GM23248 (cell line): Measurements from ENCODE around the gene BAHCC1. TPM values are rescaled to one million over a fixed set of nuclear protein-coding genes. Genes with fewer than 3 reads are reported as not detected.

Experiments used
- DNase-seq: peaks from one replicate; pipeline ENCODE4 v3.0.0-alpha.2; 2015
- H2AFZ ChIP-seq: fragments of 200-600 bp; sonication (generic); 2 replicates; pipeline ENCODE4 v1.6.1; 2016; ENCODE audit warnings: antibody characterized with exemption
- H3F3A ChIP-seq: fragments of 200-600 bp; sonication (generic); 2 replicates; pipeline ENCODE4 v1.6.1; 2016; ENCODE audit warnings: mild to moderate bottlenecking, antibody characterized with exemption, mixed run types; ENCODE audit not compliant: insufficient read depth
- H3K27ac ChIP-seq: fragments of 200-600 bp; sonication (generic); 2 replicates; pipeline ENCODE4 v1.5.1; 2016; ENCODE audit warnings: mild to moderate bottlenecking
- H3K27me3 ChIP-seq: fragments of 200-600 bp; sonication (generic); replicated peaks from 2 replicates; pipeline ENCODE4 v1.6.1; 2016; ENCODE audit warnings: mild to moderate bottlenecking; ENCODE audit not compliant: insufficient read depth
- H3K36me3 ChIP-seq: fragments of 200-600 bp; sonication (generic); 2 replicates; pipeline ENCODE4 v1.6.1; 2016; ENCODE audit warnings: low read depth, mild to moderate bottlenecking
- H3K4me1 ChIP-seq: fragments of 200-600 bp; sonication (generic); 2 replicates; pipeline ENCODE4 v1.6.1; 2016; ENCODE audit warnings: mild to moderate bottlenecking; ENCODE audit not compliant: insufficient read depth
- H3K4me2 ChIP-seq: fragments of 200-600 bp; sonication (generic); one replicate; pipeline ENCODE4 v1.6.1; 2016; ENCODE audit warnings: mild to moderate bottlenecking; ENCODE audit not compliant: unreplicated experiment
- H3K4me3 ChIP-seq: fragments of 200-600 bp; sonication (generic); 2 replicates; pipeline ENCODE4 v1.5.1; 2016; ENCODE audit warnings: mild to moderate bottlenecking
- H3K79me2 ChIP-seq: fragments of 200-600 bp; sonication (generic); 2 replicates; pipeline ENCODE4 v1.6.1; 2016; ENCODE audit warnings: mild to moderate bottlenecking; ENCODE audit not compliant: insufficient read depth
- H3K9ac ChIP-seq: fragments of 200-600 bp; sonication (generic); 2 replicates; pipeline ENCODE4 v1.6.1; 2016; ENCODE audit warnings: mild to moderate bottlenecking
- H3K9me2 ChIP-seq: fragments of 200-600 bp; sonication (generic); 2 replicates; pipeline ENCODE4 v1.6.1; 2016; ENCODE audit warnings: mixed run types, mild to moderate bottlenecking, moderate library complexity; ENCODE audit not compliant: insufficient read depth
- H3K9me3 ChIP-seq: fragments of 200-600 bp; sonication (generic); one replicate; pipeline ENCODE4 v1.6.1; 2017; ENCODE audit warnings: low read depth
- H4K20me1 ChIP-seq: fragments of 200-600 bp; sonication (generic); 2 replicates; pipeline ENCODE4 v1.6.0; 2016; ENCODE audit not compliant: insufficient read depth
- EZH2 ChIP-seq: fragments of 200-600 bp; sonication (generic); IDR thresholded peaks from 2 replicates; pipeline ENCODE4 v1.6.1; 2018; ENCODE audit warnings: antibody characterized with exemption, mild to moderate bottlenecking; ENCODE audit not compliant: insufficient read depth, poor library complexity, severe bottlenecking
- EZH2phosphoT487 ChIP-seq: fragments of 200-600 bp; sonication (generic); IDR thresholded peaks from 2 replicates; pipeline ENCODE4 v1.6.1; 2018; ENCODE audit warnings: antibody characterized with exemption, moderate library complexity, mild to moderate bottlenecking, low read depth; ENCODE audit not compliant: insufficient read depth
- WGBS, 2 experiments: methylation state at CpG; one replicate each; pipeline ENCODE4 v1.1.6; 2015 to 2017; ENCODE audit warnings: low lambda C conversion rate in 2 of 2, low coverage in 1 of 2; ENCODE audit errors: missing lambda C conversion rate in 2 of 2; 5-methylcytosine and 5-hydroxymethylcytosine counted together
- in situ Hi-C: fragments of 300-500 bp; cut with MboI; formaldehyde crosslinking; loops from 2 replicates; pipeline ENCODE4 v1.15.0; 2020
- polyA plus RNA-seq: library from polyadenylated mRNA; unstranded; fragments of >200 nt; fragmentation: Nextera tagmentation; extraction: Ambion mirVana; gene quantifications from 2 replicates; pipeline ENCODE4 v1.2.1, GENCODE V29; 2016
- total RNA-seq: library from RNA; depleted of rRNA; stranded (reverse); fragments of >200 nt; shearing (Covaris generic); gene quantifications from 2 replicates; pipeline ENCODE4 v1.2.3, GENCODE V29; 2014

Gene BAHCC1
- total and polyA plus RNA-seq, 2 experiments from 2014 or later = 1.3 to 3.0 TPM

DNA sequence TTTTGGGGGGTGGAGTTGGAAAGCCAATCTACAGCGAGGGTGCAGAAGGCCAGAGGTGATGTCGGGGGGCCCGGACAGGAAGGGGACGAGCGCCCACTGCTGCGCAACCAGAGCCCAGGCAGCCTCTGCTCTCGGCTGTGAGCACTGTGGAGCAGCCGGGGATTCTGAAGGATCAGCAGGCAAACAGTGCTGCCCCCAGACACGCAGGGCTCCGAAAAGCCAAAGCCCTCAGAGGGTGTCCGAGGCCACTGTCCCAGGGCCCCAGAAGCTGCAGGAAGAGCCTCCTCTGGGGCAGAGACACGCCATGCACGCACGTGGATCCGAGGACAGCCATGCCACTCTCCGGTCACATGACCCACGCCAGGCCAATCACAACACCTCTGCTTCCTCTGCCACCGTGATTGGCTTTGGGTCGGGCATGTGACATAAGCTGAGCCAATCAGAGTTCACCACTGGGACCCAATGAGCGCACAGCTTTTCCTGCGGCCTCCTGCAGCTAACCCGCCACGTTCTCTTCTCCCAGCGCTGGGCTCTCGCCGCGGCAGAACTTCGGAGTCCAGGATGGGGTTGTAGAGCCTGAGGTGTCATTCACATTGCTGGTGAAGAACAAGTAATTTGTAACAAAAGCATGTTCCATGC, 76.7 kb downstream of the BAHCC1 start:
- DNase-seq = peak; percentile 97
- in situ Hi-C loops = loop anchor here (10.0 kb wide), 1 partner anchor 207 kb away; no protein-coding TSS in a partner anchor
- Histone ChIP-seq H3K9me2 (no peaks in the 10 kb centered on the region), H3K27ac (peak overlapping the region; percentile 55), H3K9me3 (no peaks in the 10 kb centered on the region), H3K27me3 (no peaks in the 10 kb centered on the region), H3F3A (0 out of 2 replicates have a peak, but pooled peaks cover 9% of the 10 kb centered on the region), H4K20me1 (no peaks in the 10 kb centered on the region), H3K9ac (peak overlapping the region; percentile 57), H3K79me2 (no peaks in the 10 kb centered on the region), H3K4me3 (peak overlapping the region; percentile 63), H3K36me3 (no peaks in the 10 kb centered on the region), H2AFZ (peak overlapping the region; percentile 77), H3K4me2 (peak overlapping the region; percentile 66), H3K4me1 (peaks cover 13% of the 10 kb centered on the region)
- TF ChIP-seq EZH2 = no peak
- 5 to 7% methylated on average over 28 of the region's 28 CpGs for WGBS, 2 experiments

DNA sequence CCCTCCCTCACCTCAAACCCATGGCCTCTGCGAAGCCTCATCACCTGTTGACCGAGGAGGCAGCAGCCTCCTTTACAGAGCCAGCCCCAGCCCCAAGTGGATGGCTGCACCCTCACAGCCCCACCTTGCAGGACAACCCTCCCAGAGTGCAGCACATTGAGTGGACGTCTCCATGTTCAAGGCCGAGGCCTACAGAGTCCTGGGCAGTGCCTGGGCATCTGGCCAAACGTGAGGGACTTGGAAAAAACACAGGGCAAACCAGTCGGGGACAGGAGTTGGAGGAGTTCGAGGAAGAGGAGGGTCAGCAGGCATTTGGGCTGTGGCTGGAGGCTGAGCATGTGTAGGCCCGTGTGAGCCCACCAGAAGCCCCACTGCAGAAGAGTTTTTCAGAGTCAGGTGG, 77.8 kb downstream of the BAHCC1 start:
- H3K4me1 ChIP-seq = peaks cover 13% of the 10 kb centered on the region
- H3K36me3 ChIP-seq = no peaks in the 10 kb centered on the region
- in situ Hi-C loops = loop anchor here (10.0 kb wide), 1 partner anchor 208 kb away; no protein-coding TSS in a partner anchor
- 88 to 90% methylated on average over 8 of the region's 8 CpGs for WGBS, 2 experiments
- H3K9me3 ChIP-seq = no peaks in the 10 kb centered on the region
- H3K4me2 ChIP-seq = no peak overlapping the region
- H3K9me2 ChIP-seq = no peaks in the 10 kb centered on the region
- H3K4me3 ChIP-seq = no peak overlapping the region
- H3F3A ChIP-seq = 0 out of 2 replicates have a peak, but pooled peaks cover 9% of the 10 kb centered on the region
- no peaks in the 10 kb centered on the region for H3K27me3 ChIP-seq
- H3K27ac ChIP-seq = no peak overlapping the region
- H3K79me2 ChIP-seq = no peaks in the 10 kb centered on the region
- no peak for TF ChIP-seq EZH2phosphoT487
- no peak for TF ChIP-seq EZH2
- H3K9ac ChIP-seq = no peak overlapping the region
- no peak for DNase-seq
- H2AFZ ChIP-seq = no peak overlapping the region
- no peaks in the 10 kb centered on the region for H4K20me1 ChIP-seq

DNA sequence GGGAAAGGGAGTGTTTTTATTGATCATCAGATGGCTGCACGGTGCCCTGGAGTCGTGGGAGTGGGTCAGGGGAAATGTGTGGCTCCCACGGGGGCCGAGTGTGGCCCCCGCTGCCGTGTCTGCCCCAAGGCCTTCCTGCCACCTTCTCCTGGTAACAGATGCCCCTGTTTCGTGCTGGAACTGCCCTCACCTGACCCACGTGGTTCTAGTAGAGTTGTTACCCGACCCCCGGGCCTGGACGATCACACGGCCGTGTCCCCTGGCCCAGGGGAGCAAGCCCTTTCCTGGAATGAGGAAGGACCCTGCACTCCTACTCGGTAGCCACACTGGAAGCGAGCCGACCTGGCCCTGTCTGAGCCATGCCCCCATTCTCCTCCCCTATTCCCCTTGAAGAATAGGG, 79.7 kb downstream of the BAHCC1 start:
- no peak overlapping the region for H3K4me2 ChIP-seq
- DNase-seq = no peak
- H3K4me1 ChIP-seq = peaks cover 13% of the 10 kb centered on the region
- no peak overlapping the region for H2AFZ ChIP-seq
- H3K4me3 ChIP-seq = no peak overlapping the region
- no peaks in the 10 kb centered on the region for H3K79me2 ChIP-seq
- H4K20me1 ChIP-seq = no peaks in the 10 kb centered on the region
- H3K27ac ChIP-seq = no peak overlapping the region
- in situ Hi-C loops = loop anchor here (10.0 kb wide), 1 partner anchor 210 kb away; no protein-coding TSS in a partner anchor
- 48 to 52% methylated on average over 16 of the region's 16 CpGs for WGBS, 2 experiments
- H3F3A ChIP-seq = 0 out of 2 replicates have a peak, but pooled peaks cover 9% of the 10 kb centered on the region
- H3K9me2 ChIP-seq = no peaks in the 10 kb centered on the region
- no peaks in the 10 kb centered on the region for H3K27me3 ChIP-seq
- no peak for TF ChIP-seq EZH2
- TF ChIP-seq EZH2phosphoT487 = no peak
- no peaks in the 10 kb centered on the region for H3K36me3 ChIP-seq
- H3K9me3 ChIP-seq = no peaks in the 10 kb centered on the region
- no peak overlapping the region for H3K9ac ChIP-seq

DNA sequence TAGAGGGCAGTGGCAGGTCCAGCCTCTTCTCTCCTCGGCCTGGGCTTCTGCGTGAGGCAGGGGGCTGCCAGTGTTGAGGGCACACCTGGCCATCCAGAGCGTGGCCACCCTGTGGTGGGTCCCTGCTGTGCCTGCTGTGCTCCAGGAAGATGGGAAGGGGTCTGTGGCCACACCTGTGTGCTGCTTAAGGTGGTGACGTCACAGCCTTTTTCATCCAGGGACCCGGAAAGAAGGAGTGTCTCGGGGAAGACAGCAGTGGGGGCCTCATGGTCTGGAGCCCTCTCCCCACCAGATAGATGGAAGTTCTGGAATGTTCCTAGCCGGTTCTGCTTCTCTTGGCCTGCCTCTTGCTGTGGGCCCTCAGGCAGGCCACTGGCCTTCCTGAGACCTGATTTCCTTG, 80.8 kb downstream of the BAHCC1 start:
- no peak overlapping the region for H3K4me2 ChIP-seq
- no peak overlapping the region for H3K9ac ChIP-seq
- TF ChIP-seq EZH2 (no peak), EZH2phosphoT487 (no peak)
- H2AFZ ChIP-seq = no peak overlapping the region
- H3K4me3 ChIP-seq = no peak overlapping the region
- no peaks in the 10 kb centered on the region for H3K79me2 ChIP-seq
- in situ Hi-C loops = loop anchor here (10.0 kb wide), 1 partner anchor 211 kb away; no protein-coding TSS in a partner anchor
- no peak overlapping the region for H3K27ac ChIP-seq
- H3K9me2 ChIP-seq = no peaks in the 10 kb centered on the region
- H3K9me3 ChIP-seq = no peaks in the 10 kb centered on the region
- no peaks in the 10 kb centered on the region for H4K20me1 ChIP-seq
- 0 out of 2 replicates have a peak, but pooled peaks cover 5% of the 10 kb centered on the region for H3F3A ChIP-seq
- no peaks in the 10 kb centered on the region for H3K27me3 ChIP-seq
- H3K4me1 ChIP-seq = peaks cover 13% of the 10 kb centered on the region
- WGBS, 2 experiments = 71 to 76% methylated on average over 7 of the region's 7 CpGs
- no peak for DNase-seq
- H3K36me3 ChIP-seq = no peaks in the 10 kb centered on the region
